HepG2 (cell line): ENCODE results near the gene HS6ST1. TPM values are rescaled to one million over a fixed set of nuclear protein-coding genes. Genes with fewer than 3 reads are reported as not detected.

Experiments
- ATAC-seq: fragments of 200-7000 bp; cut with Tn5 transposase; 3 replicates; pipeline ENCODE4 v1.9.1; 2020; ENCODE audit warnings: mild to moderate bottlenecking, moderate library complexity
- BruUV-seq: library from RNA; stranded (reverse); fragments of 400-500 nt; replicated peaks from 2 replicates; lab custom pipeline; 2021; lab: Mats Ljungman, UMichigan
- CTCF ChIA-PET: fragments of 300-600 bp; formaldehyde crosslinking; extraction: SDS; loops from one replicate; lab custom pipeline; 2021; ENCODE audit warnings: low total read pairs, inconsistent platforms, low intra/inter-chr PET ratio; lab: Yijun Ruan, JAX
- POLR2A ChIA-PET: fragments of 350-600 bp; sonication (Branson Sonifier 250); formaldehyde crosslinking; loops from one replicate; lab custom pipeline; 2020; ENCODE audit warnings: antibody characterized with exemption, inconsistent platforms; lab: Yijun Ruan, JAX
- DNase-seq: peaks from one replicate; pipeline ENCODE4 v3.0.0-alpha.2; 2015; ENCODE audit warnings: low spot score
- FAIRE-seq: peaks from 3 replicates; lab custom pipeline; 2011; peaks lifted over from hg19 to GRCh38; lab: Jason Lieb, UNC
- H2AFZ ChIP-seq: one replicate; pipeline ENCODE4 v1.6.1; 2011; ENCODE audit warnings: low read length, inconsistent platforms
- H3K27ac ChIP-seq: fragments of 300-600 bp; 3 replicates; pipeline ENCODE4 v1.8.0; 2011; ENCODE audit warnings: mixed run types, mild to moderate bottlenecking, mixed read lengths, low read length, inconsistent platforms; ENCODE audit not compliant: insufficient read depth; ENCODE audit errors: extremely low read length
- H3K27me3 ChIP-seq, 2 experiments: fragments of 200-600 bp in 1 of 2; 2 replicates in 1 of 2; 3 replicates in 1 of 2; pipeline versions ENCODE4 v1.6.0 to v1.8.0; 2011; ENCODE audit warnings: low read length in 2 of 2, mild to moderate bottlenecking in 2 of 2, moderate library complexity in 2 of 2, inconsistent platforms in 1 of 2; ENCODE audit not compliant: insufficient read depth in 2 of 2, control insufficient read depth in 1 of 2
- H3K36me3 ChIP-seq, 2 experiments: fragments of 200-600 bp in 1 of 2; replicated peaks in 1 of 2; 2 replicates in 1 of 2; 3 replicates in 1 of 2; pipeline versions ENCODE4 v1.5.1 to v1.8.0; 2011; ENCODE audit warnings: low read length in 2 of 2, inconsistent platforms in 1 of 2; ENCODE audit not compliant: insufficient read depth in 2 of 2, control insufficient read depth in 1 of 2
- H3K4me1 ChIP-seq: 2 replicates; pipeline ENCODE4 v1.5.1; 2012; ENCODE audit warnings: low read length, inconsistent platforms; ENCODE audit not compliant: insufficient read depth
- H3K4me2 ChIP-seq: 2 replicates; pipeline ENCODE4 v1.6.0; 2011; ENCODE audit warnings: low read depth, low read length, inconsistent platforms
- H3K4me3 ChIP-seq, 3 experiments: fragments of 200-600 bp in 1 of 3; sonication (generic), shearing (Covaris generic) in 1 of 3; replicated peaks in 1 of 3; 2 replicates each; pipeline ENCODE4 v1.5.1; 2011 to 2016; ENCODE audit warnings: low read length in 3 of 3, inconsistent platforms in 2 of 3, low read depth in 2 of 3, mild to moderate bottlenecking in 2 of 3, control low read depth in 1 of 3, mixed read lengths in 1 of 3; ENCODE audit not compliant: insufficient read depth in 1 of 3
- H3K79me2 ChIP-seq: one replicate; pipeline ENCODE4 v1.6.1; 2011; ENCODE audit warnings: low read length, inconsistent platforms; ENCODE audit not compliant: insufficient read depth
- H3K9ac ChIP-seq: 2 replicates; pipeline ENCODE4 v1.6.0; 2011; ENCODE audit warnings: mild to moderate bottlenecking, low read depth, low read length, inconsistent platforms; ENCODE audit not compliant: insufficient read depth
- H3K9me3 ChIP-seq: 2 replicates; pipeline ENCODE4 v1.5.1; 2012; ENCODE audit warnings: mild to moderate bottlenecking, low read length
- H4K20me1 ChIP-seq: 2 replicates; pipeline ENCODE4 v1.6.0; 2011; ENCODE audit warnings: inconsistent platforms, mild to moderate bottlenecking, low read length, moderate library complexity; ENCODE audit not compliant: insufficient read depth
- KDM1A ChIP-seq: IDR thresholded peaks from 2 replicates; pipeline ENCODE4 v1.6.1; 2016; ENCODE audit warnings: missing compliant biosample characterization
- MTF2 ChIP-seq: sonication (generic); formaldehyde crosslinking; IDR thresholded peaks from 2 replicates; pipeline ENCODE4 v1.5.0; 2020; ENCODE audit warnings: missing genetic modification reagents, borderline replicate concordance
- NFYC ChIP-seq: IDR thresholded peaks from 2 replicates; pipeline ENCODE4 v1.6.1; 2016; ENCODE audit warnings: missing genetic modification reagents, missing compliant biosample characterization
- SALL2 ChIP-seq: sonication (generic); formaldehyde crosslinking; IDR thresholded peaks from 2 replicates; pipeline ENCODE4 v1.8.1; 2023; ENCODE audit warnings: mild to moderate bottlenecking, missing genetic modification reagents, inconsistent platforms
- SCMH1 ChIP-seq: sonication (generic); formaldehyde crosslinking; IDR thresholded peaks from 2 replicates; pipeline ENCODE4 v1.9.0; 2021; ENCODE audit warnings: missing genetic modification reagents, mild to moderate bottlenecking, borderline replicate concordance
- TOPORS ChIP-seq: sonication (generic); formaldehyde crosslinking; IDR thresholded peaks from 2 replicates; pipeline ENCODE4 v1.8.0; 2023; ENCODE audit warnings: mild to moderate bottlenecking, missing genetic modification reagents
- ZFP36 ChIP-seq: fragments of 150-350 bp; IDR thresholded peaks from 2 replicates; pipeline ENCODE4 v1.6.1; 2018; ENCODE audit warnings: borderline replicate concordance, low read length, low read depth; ENCODE audit not compliant: partially characterized antibody
- ZNF770 ChIP-seq: sonication (generic); formaldehyde crosslinking; IDR thresholded peaks from 2 replicates; pipeline ENCODE4 v1.5.0; 2020; ENCODE audit warnings: mild to moderate bottlenecking, missing genetic modification reagents
- WGBS: methylation state at CpG from one replicate; pipeline ENCODE4 v1.1.6; 2017; ENCODE audit warnings: low lambda C conversion rate; 5-methylcytosine and 5-hydroxymethylcytosine counted together
- in situ Hi-C: cut with HindIII; loops from 2 replicates; pipeline ENCODE4 v1.10.0; 2017; ENCODE audit warnings: low pct_unique_long_range_greater_than_20kb; ENCODE audit not compliant: extremely low pct_ligation_motif_present
- intact Hi-C: fragments of 100-400 bp; cut with micrococcal nuclease; formaldehyde crosslinking; loops from one replicate; pipeline ENCODE4 v1.10.0; 2022; ENCODE audit not compliant: unreplicated experiment
- polyA plus RNA-seq, 8 experiments: library from polyadenylated mRNA; depleted of rRNA in 3 of 8; stranded (reverse) in 7 of 8; unstranded in 1 of 8; fragments of >200 nt; fragmentation: Illumina TruSeq in 4 of 8; extraction: Trizol in 4 of 8; gene quantifications; 2 replicates each; pipeline versions ENCODE4 v1.2.1 to v1.2.3, GENCODE V29; 2011 to 2016; ENCODE audit warnings: low read depth in 4 of 8, missing spikeins in 1 of 8, mixed read lengths in 1 of 8; ENCODE audit not compliant: insufficient read depth in 1 of 8
- total RNA-seq, 5 experiments: library from RNA; depleted of rRNA; stranded (reverse); fragments of >200 nt; fragmentation: Illumina TruSeq; extraction: Trizol; gene quantifications; 2 replicates each; pipeline ENCODE4 v1.2.3, GENCODE V29; 2016; ENCODE audit warnings: low read depth in 1 of 5
- TF ChIP-seq, protein P1 (sequence below), 2 experiments: sonication (generic) in 1 of 2; formaldehyde crosslinking in 1 of 2; IDR thresholded peaks; 2 replicates each; pipeline versions ENCODE4 v1.6.1 to v1.9.0; 2014 to 2022; ENCODE audit warnings: antibody characterized with exemption in 1 of 2, borderline replicate concordance in 1 of 2, inconsistent platforms in 1 of 2, low read depth in 1 of 2, missing genetic modification reagents in 1 of 2

Gene HS6ST1
- total and polyA plus RNA-seq, 2 of the 13 experiments (the other 11 are each of a cell fraction or from before 2014, with no cell fraction given) = 34.5 to 84.6 TPM

- H3K4me2 ChIP-seq = no peak overlapping the region
- 80% methylated on average over 10 of the region's 10 CpGs for WGBS
- POLR2A ChIA-PET = interaction anchor here (0.8 kb wide), 1 partner anchor 20 kb away, joined by 4 read pairs; no protein-coding TSS in a partner anchor
- FAIRE-seq (no peak), DNase-seq (no peak), ATAC-seq (no peak; the same call in 2 of the 3 replicates)
- no peaks in the 10 kb centered on the region; a peak in 1 of 5 replicates for H3K27me3 ChIP-seq
- no TSS peak for BruUV-seq
- no peaks in the 10 kb centered on the region for H3K79me2 ChIP-seq
- no peaks in the 10 kb centered on the region for H3K36me3 ChIP-seq
- in situ Hi-C loops = no loop called here
- H3K4me3 ChIP-seq = no peak overlapping the region
- H4K20me1 ChIP-seq = no peaks in the 10 kb centered on the region
- no peak overlapping the region for H2AFZ ChIP-seq
- intact Hi-C loops = no loop called here
- CTCF ChIA-PET = no interaction called here
- no peak overlapping the region for H3K27ac ChIP-seq
- H3K9ac ChIP-seq = no peak overlapping the region
- peaks cover 14% of the 10 kb centered on the region for H3K4me1 ChIP-seq
- no peaks in the 10 kb centered on the region for H3K9me3 ChIP-seq
- TF ChIP-seq SCMH1 (CRISPR knock-in tag) = no peak
- no peak for TF ChIP-seq MTF2
- TF ChIP-seq NFYC = peak; percentile 49
- no peak for TF ChIP-seq KDM1A
- TF ChIP-seq, protein P1, sequence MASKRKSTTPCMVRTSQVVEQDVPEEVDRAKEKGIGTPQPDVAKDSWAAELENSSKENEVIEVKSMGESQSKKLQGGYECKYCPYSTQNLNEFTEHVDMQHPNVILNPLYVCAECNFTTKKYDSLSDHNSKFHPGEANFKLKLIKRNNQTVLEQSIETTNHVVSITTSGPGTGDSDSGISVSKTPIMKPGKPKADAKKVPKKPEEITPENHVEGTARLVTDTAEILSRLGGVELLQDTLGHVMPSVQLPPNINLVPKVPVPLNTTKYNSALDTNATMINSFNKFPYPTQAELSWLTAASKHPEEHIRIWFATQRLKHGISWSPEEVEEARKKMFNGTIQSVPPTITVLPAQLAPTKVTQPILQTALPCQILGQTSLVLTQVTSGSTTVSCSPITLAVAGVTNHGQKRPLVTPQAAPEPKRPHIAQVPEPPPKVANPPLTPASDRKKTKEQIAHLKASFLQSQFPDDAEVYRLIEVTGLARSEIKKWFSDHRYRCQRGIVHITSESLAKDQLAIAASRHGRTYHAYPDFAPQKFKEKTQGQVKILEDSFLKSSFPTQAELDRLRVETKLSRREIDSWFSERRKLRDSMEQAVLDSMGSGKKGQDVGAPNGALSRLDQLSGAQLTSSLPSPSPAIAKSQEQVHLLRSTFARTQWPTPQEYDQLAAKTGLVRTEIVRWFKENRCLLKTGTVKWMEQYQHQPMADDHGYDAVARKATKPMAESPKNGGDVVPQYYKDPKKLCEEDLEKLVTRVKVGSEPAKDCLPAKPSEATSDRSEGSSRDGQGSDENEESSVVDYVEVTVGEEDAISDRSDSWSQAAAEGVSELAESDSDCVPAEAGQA (IDR thresholded peaks at IDR 0.05; ENCODE audit: low read depth) = no peak
- TF ChIP-seq, protein P1 (CRISPR knock-in tag; IDR thresholded peaks at IDR 0.05; ENCODE audit: borderline replicate concordance) = no peak
- TF ChIP-seq ZFP36 = no peak
- no peak for TF ChIP-seq SALL2 (CRISPR knock-in tag)
- TF ChIP-seq ZNF770 = no peak
- no peak for TF ChIP-seq TOPORS (CRISPR knock-in tag)
These were observed 102.6 kb downstream of the HS6ST1 start for GRCh38 chr2:128215897-128216642.
